ENCODE data around the gene AGPAT1.
"Not testable (repeated sequence)": the region's sequence is repeated elsewhere in the genome, so short reads cannot be mapped to it uniquely, and the experiment has no call there.

Gene AGPAT1

GRCh38 chr6:32194388-32194787, 18.5 kb upstream of the AGPAT1 start:
- no peak for TF ChIP-seq CTCF (conservative IDR thresholded peaks at IDR 0.05; ENCODE audit: low read depth, low read length)
- DNase-seq (ENCODE audit: low read depth), result no peak
- H3K4me3 ChIP-seq (ENCODE audit: low read length), result no peak overlapping the region

- DNase-seq (ENCODE audit: low read depth); H3K4me3 ChIP-seq (ENCODE audit: low read length): not testable (repeated sequence)
Measured at GRCh38 chr6:32193096-32193495, 17.2 kb upstream of the AGPAT1 start.

- TF ChIP-seq CTCF (conservative IDR thresholded peaks at IDR 0.05; ENCODE audit: low read depth, low read length), result no peak
- no peak within 1 kb of the TSS for H3K4me3 ChIP-seq (ENCODE audit: low read length)
- no peak for DNase-seq (ENCODE audit: low read depth)
Measured at GRCh38 chr6:32192608-32193039, 16.7 kb upstream of the AGPAT1 start, which contains the start of gene GPSM3. Gene GPSM3 (minus strand): TSS chr6:32192643. CDS start chr6:32192513, 130 bp downstream.

GRCh38 chr6:32191696-32192607, 16.1 kb upstream of the AGPAT1 start:
- no peak for DNase-seq (ENCODE audit: low read depth)
- no peak for TF ChIP-seq CTCF (conservative IDR thresholded peaks at IDR 0.05; ENCODE audit: low read depth, low read length)
- H3K4me3 ChIP-seq (ENCODE audit: low read length), result no peak overlapping the region

- H3K4me3 ChIP-seq (ENCODE audit: low read length), result peak overlapping the region; percentile 68
- DNase-seq (ENCODE audit: low read depth), result no peak
- no peak for TF ChIP-seq CTCF (conservative IDR thresholded peaks at IDR 0.05; ENCODE audit: low read depth, low read length)
Measured at GRCh38 chr6:32190911-32191677, 15.2 kb upstream of the AGPAT1 start.

GRCh38 chr6:32190054-32190851, 14.4 kb upstream of the AGPAT1 start, which contains the start of gene PBX2:
Gene PBX2 (minus strand): TSS chr6:32190202. CDS start chr6:32189915, 287 bp downstream.
- TF ChIP-seq CTCF (conservative IDR thresholded peaks at IDR 0.05; ENCODE audit: low read depth, low read length), result no peak
- DNase-seq (ENCODE audit: low read depth), result peak; percentile 59
- H3K4me3 ChIP-seq (ENCODE audit: low read length), result peak within 1 kb of the TSS; percentile 68

- TF ChIP-seq CTCF (conservative IDR thresholded peaks at IDR 0.05; ENCODE audit: low read depth, low read length), result no peak
- no peak for DNase-seq (ENCODE audit: low read depth)
- peak overlapping the region; percentile 68 for H3K4me3 ChIP-seq (ENCODE audit: low read length)
Measured at GRCh38 chr6:32189742-32190053, 13.8 kb upstream of the AGPAT1 start.

Measured in retinal pigment epithelial cell (primary cell).